Measurements from ENCODE around the gene P2RY14. TPM values are rescaled to one million over a fixed set of nuclear protein-coding genes. Genes with fewer than 3 reads are reported as not detected.

P2RY14 gene
- total RNA-seq, 2 donors from 2014 or later: not detected

GRCh38 chr3:151314137-151314536 lies 35.8 kb upstream of the P2RY14 start:
- Histone ChIP-seq H3K36me3 (ENCODE audit: control insufficient read depth, insufficient read depth, low read length) (no peaks in the 10 kb centered on the region), H3K9ac (ENCODE audit: extremely low read depth, low read length, poor library complexity, severe bottlenecking) (no peak overlapping the region), H3K4me3 (ENCODE audit: low read length) (peak overlapping the region; percentile 7), H3K27ac (ENCODE audit: low read depth, low read length) (no peak overlapping the region), H3K27me3 (ENCODE audit: control insufficient read depth, insufficient read depth, low read length, poor library complexity, severe bottlenecking) (no peaks in the 10 kb centered on the region), H3K4me1 (ENCODE audit: control insufficient read depth, insufficient read depth, low read length) (peaks cover 9% of the 10 kb centered on the region), H3K9me3 (ENCODE audit: control insufficient read depth, low read length) (peaks cover 5% of the 10 kb centered on the region)
- DNase-seq: no peak
- Mint-ChIP-seq H3K36me3 (ENCODE audit: low read depth) (no peaks in the 10 kb centered on the region), H3K4me3 (no peak overlapping the region), H3K27ac (peak overlapping the region; percentile 94), H3K27me3 (ENCODE audit: insufficient read depth) (no peaks in the 10 kb centered on the region), H3K9me3 (no peaks in the 10 kb centered on the region), H3K4me1 (peaks cover 36% of the 10 kb centered on the region)
- TF ChIP-seq CTCF (conservative IDR thresholded peaks at IDR 0.05): no peak
- WGBS, 2 experiments (ENCODE audit: insufficient coverage in 1 of 2, insufficient read length in 1 of 2): 83 to 100% methylated on average over 1 to 2 of the region's 2 CpGs

DNA sequence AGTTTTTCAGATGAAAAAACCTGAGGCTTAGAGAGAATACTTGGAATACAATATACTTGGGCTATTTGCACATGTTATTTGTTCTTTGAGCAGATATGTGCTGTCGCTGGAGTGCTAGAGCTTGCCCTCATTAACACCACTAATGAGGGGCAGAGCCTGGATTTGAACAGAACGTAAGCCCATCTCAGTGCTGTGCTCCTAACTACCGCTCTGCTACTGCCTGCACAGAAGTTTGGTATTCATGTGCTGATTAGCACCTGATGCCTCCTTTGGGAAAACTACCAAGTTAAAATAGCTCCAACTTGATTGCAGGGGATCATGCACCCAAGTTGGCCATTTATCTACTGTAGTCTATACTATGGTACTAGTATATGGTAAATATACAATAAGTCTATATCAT lies 34.6 kb upstream of the P2RY14 start:
- no peaks in the 10 kb centered on the region for H3K27me3 ChIP-seq (ENCODE audit: control insufficient read depth, insufficient read depth, low read length, poor library complexity, severe bottlenecking)
- no peak overlapping the region for H3K4me3 Mint-ChIP-seq
- no peaks in the 10 kb centered on the region for H3K9me3 Mint-ChIP-seq
- H3K9ac ChIP-seq (ENCODE audit: extremely low read depth, low read length, poor library complexity, severe bottlenecking): no peak overlapping the region
- H3K9me3 ChIP-seq (ENCODE audit: control insufficient read depth, low read length): peaks cover 5% of the 10 kb centered on the region
- no peak overlapping the region for H3K27ac Mint-ChIP-seq
- no peak overlapping the region for H3K27ac ChIP-seq (ENCODE audit: low read depth, low read length)
- H3K27me3 Mint-ChIP-seq (ENCODE audit: insufficient read depth): no peaks in the 10 kb centered on the region
- DNase-seq: no peak
- H3K4me1 Mint-ChIP-seq: peaks cover 30% of the 10 kb centered on the region
- no peaks in the 10 kb centered on the region for H3K36me3 Mint-ChIP-seq (ENCODE audit: low read depth)
- 57 to 81% methylated on average over 1 to 3 of the region's 3 CpGs for WGBS, 2 experiments (ENCODE audit: insufficient coverage in 1 of 2, insufficient read length in 1 of 2)
- no peak overlapping the region for H3K4me3 ChIP-seq (ENCODE audit: low read length)
- no peak for TF ChIP-seq CTCF (conservative IDR thresholded peaks at IDR 0.05)
- no peaks in the 10 kb centered on the region for H3K36me3 ChIP-seq (ENCODE audit: control insufficient read depth, insufficient read depth, low read length)
- H3K4me1 ChIP-seq (ENCODE audit: control insufficient read depth, insufficient read depth, low read length): peaks cover 9% of the 10 kb centered on the region

GRCh38 chr3:151309566-151309965 lies 31.2 kb upstream of the P2RY14 start:
- H3K36me3 ChIP-seq (ENCODE audit: control insufficient read depth, insufficient read depth, low read length): no peaks in the 10 kb centered on the region
- Mint-ChIP-seq H3K4me3 (no peak overlapping the region), H3K27ac (no peak overlapping the region), H3K36me3 (ENCODE audit: low read depth) (no peaks in the 10 kb centered on the region), H3K27me3 (ENCODE audit: insufficient read depth) (no peaks in the 10 kb centered on the region), H3K9me3 (no peaks in the 10 kb centered on the region), H3K4me1 (peaks cover 39% of the 10 kb centered on the region)
- no peak overlapping the region for H3K9ac ChIP-seq (ENCODE audit: extremely low read depth, low read length, poor library complexity, severe bottlenecking)
- no peak for DNase-seq
- H3K4me3 ChIP-seq (ENCODE audit: low read length): no peak overlapping the region
- WGBS, 2 experiments (ENCODE audit: insufficient coverage in 1 of 2, insufficient read length in 1 of 2): 94 to 100% methylated on average over 2 of the region's 2 CpGs
- no peak for TF ChIP-seq CTCF (conservative IDR thresholded peaks at IDR 0.05)
- no peaks in the 10 kb centered on the region for H3K27me3 ChIP-seq (ENCODE audit: control insufficient read depth, insufficient read depth, low read length, poor library complexity, severe bottlenecking)
- peaks cover 5% of the 10 kb centered on the region for H3K9me3 ChIP-seq (ENCODE audit: control insufficient read depth, low read length)
- no peak overlapping the region for H3K27ac ChIP-seq (ENCODE audit: low read depth, low read length)
- H3K4me1 ChIP-seq (ENCODE audit: control insufficient read depth, insufficient read depth, low read length): peaks cover 10% of the 10 kb centered on the region

All from endodermal cell (in vitro differentiated cells).